Left lung (tissue), 10 donors: Measurements from ENCODE around the gene EHD1. TPM values are rescaled to one million over a fixed set of nuclear protein-coding genes. Genes with fewer than 3 reads are reported as not detected.

Source experiments
- ATAC-seq: fragments of 200-7000 bp; cut with Tn5 transposase; one replicate; pipeline ENCODE4 v1.9.1; 2020; ENCODE audit warnings: moderate library complexity
- DNase-seq, 4 donors: peaks; one replicate each; pipeline ENCODE4 v3.0.0-alpha.2; 2013 to 2020
- H3K27ac ChIP-seq, 2 donors: fragments of 200-600 bp; sonication (generic) in 1 of 2; one replicate each; pipeline versions ENCODE4 v1.5.0 to v1.8.0; 2020 to 2021
- H3K27me3 ChIP-seq, 2 donors: fragments of 200-600 bp; sonication (generic) in 1 of 2; one replicate each; pipeline versions ENCODE4 v1.5.0 to v1.8.0; 2020 to 2021
- H3K36me3 ChIP-seq, 2 donors: fragments of 200-600 bp; sonication (generic) in 1 of 2; one replicate each; pipeline versions ENCODE4 v1.5.0 to v1.8.0; 2020 to 2021
- H3K4me1 ChIP-seq, 2 donors: fragments of 200-600 bp; one replicate each; pipeline ENCODE4 v1.8.0; 2021
- H3K4me3 ChIP-seq, 2 donors: fragments of 200-600 bp; sonication (generic) in 1 of 2; one replicate each; pipeline versions ENCODE4 v1.5.0 to v1.8.0; 2020 to 2021; ENCODE audit warnings: mild to moderate bottlenecking in 1 of 2
- H3K9me3 ChIP-seq, 2 donors: fragments of 200-600 bp; sonication (generic) in 1 of 2; one replicate each; pipeline versions ENCODE4 v1.5.0 to v1.8.0; 2020 to 2021
- CTCF ChIP-seq, 2 donors: fragments of 200-600 bp; sonication (generic) in 1 of 2; IDR thresholded peaks; one replicate each; pipeline versions ENCODE4 v1.5.0 to v1.8.0; 2021; ENCODE audit warnings: antibody characterized with exemption in 2 of 2
- intact Hi-C, 2 donors: fragments of 100-400 bp; cut with DNase I; formaldehyde crosslinking; loops; one replicate each; pipeline versions ENCODE4 v1.11.2 to v1.14.2; 2022
- polyA plus RNA-seq, 6 donors: library from polyadenylated mRNA; unstranded; fragments of 120-200 nt; gene quantifications; one replicate each; pipeline ENCODE4 v1.2.1, GENCODE V29; 2013; ENCODE audit not compliant: insufficient read length in 6 of 6
- total RNA-seq, 2 donors: library from RNA; stranded (reverse); fragmentation: NEBNext Ultra II Directional; extraction: Animal tissue kit (Norgen Biotek cat#: 25700); gene quantifications; one replicate each; pipeline ENCODE4 v1.2.1, GENCODE V29; 2021
- donor health status: DM: no; HTN: yes; CAD: no.
- donor health status: DM: no; HTN: no; CAD: no.

EHD1 gene
- total and polyA plus RNA-seq, 8 donors = 44.7 to 153 (median 55.4) TPM

- intact Hi-C loops = loop anchor here (10.0 kb wide), 2 partner anchors 55 to 185 kb away; partner anchors contain the start of gene SNX15 (in 1 of the 2)
- H3K27me3 ChIP-seq = no peaks in the 10 kb centered on the region
- DNase-seq (no peak), ATAC-seq (no peak)
- peaks cover 0 to 17% of the 10 kb centered on the region in 2 donors for H3K36me3 ChIP-seq
- no peak overlapping the region for H3K4me3 ChIP-seq
- peaks cover 7 to 18% of the 10 kb centered on the region in 2 donors for H3K4me1 ChIP-seq
- TF ChIP-seq CTCF (IDR thresholded peaks at IDR 0.05) = no peak
- no peak overlapping the region for H3K27ac ChIP-seq
- H3K9me3 ChIP-seq = no peaks in the 10 kb centered on the region
Measured at GRCh38 chr11:64839887-64840782, 38.3 kb downstream of the EHD1 start.

- peaks cover 0 to 17% of the 10 kb centered on the region in 2 donors for H3K36me3 ChIP-seq
- DNase-seq (no peak), ATAC-seq (no peak)
- H3K27ac ChIP-seq = no peak overlapping the region
- no peaks in the 10 kb centered on the region for H3K9me3 ChIP-seq
- peaks cover 7 to 10% of the 10 kb centered on the region in 2 donors for H3K4me1 ChIP-seq
- no peak for TF ChIP-seq CTCF (IDR thresholded peaks at IDR 0.05)
- no peak overlapping the region for H3K4me3 ChIP-seq
- intact Hi-C loops = no loop called here
- H3K27me3 ChIP-seq = no peaks in the 10 kb centered on the region
Measured at GRCh38 chr11:64839335-64839734, 39.1 kb downstream of the EHD1 start.

DNA sequence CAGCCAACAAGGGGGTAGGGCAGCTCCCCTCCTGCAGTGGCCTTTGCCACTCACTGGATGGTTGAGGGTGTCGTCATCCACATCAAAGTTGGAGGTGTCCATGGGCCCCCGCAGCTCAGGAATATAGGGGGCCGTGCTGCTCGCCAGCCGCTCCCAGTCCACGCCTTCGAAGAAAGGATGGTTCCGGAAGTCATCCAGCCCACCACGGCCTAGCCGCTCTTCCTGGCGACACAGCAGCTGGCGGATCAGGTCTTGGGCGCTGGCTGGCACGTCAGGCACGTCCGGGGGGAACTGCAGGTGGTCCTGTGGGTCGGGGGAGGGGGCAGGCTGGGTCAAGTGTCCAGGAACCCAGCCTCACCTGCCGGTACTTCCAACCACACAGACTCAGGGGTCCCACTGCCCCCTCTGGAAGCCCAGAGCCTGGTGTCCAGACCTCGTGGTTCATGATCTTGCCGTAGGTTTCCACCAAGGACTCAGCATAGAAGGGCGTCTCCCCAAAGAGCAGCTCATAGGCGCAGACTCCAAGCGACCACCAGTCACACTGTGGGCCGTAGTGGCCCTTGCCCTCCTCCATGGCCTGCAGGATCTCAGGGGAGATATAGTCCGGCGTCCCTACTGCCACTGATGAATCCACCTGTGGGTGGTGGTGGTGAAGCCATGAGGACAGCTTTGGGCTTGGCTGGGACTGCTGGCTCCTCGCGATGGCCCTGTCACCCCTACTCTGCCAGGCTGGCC is 39.7 kb downstream of the EHD1 start:
- no peak for TF ChIP-seq CTCF (IDR thresholded peaks at IDR 0.05)
- peaks cover 4 to 7% of the 10 kb centered on the region in 2 donors for H3K4me1 ChIP-seq
- H3K27ac ChIP-seq = no peak overlapping the region
- no peaks in the 10 kb centered on the region for H3K9me3 ChIP-seq
- no peaks in the 10 kb centered on the region for H3K27me3 ChIP-seq
- no peak overlapping the region for H3K4me3 ChIP-seq
- peaks cover 0 to 23% of the 10 kb centered on the region in 2 donors for H3K36me3 ChIP-seq
- intact Hi-C loops = no loop called here
- ATAC-seq (no peak), DNase-seq (no peak)

- intact Hi-C loops = no loop called here
- Histone ChIP-seq H3K36me3 (peaks cover 0 to 31% of the 10 kb centered on the region in 2 donors), H3K27ac (no peak overlapping the region), H3K27me3 (no peaks in the 10 kb centered on the region), H3K4me3 (no peak overlapping the region), H3K9me3 (no peaks in the 10 kb centered on the region), H3K4me1 (peaks cover 0 to 5% of the 10 kb centered on the region in 2 donors)
- TF ChIP-seq CTCF (IDR thresholded peaks at IDR 0.05) = no peak
- ATAC-seq = no peak
- no peak for DNase-seq
Measured at GRCh38 chr11:64837887-64838351, 40.5 kb downstream of the EHD1 start.
